ENCODE results near the gene TSPAN9. TPM values are rescaled to one million over a fixed set of nuclear protein-coding genes. Genes with fewer than 3 reads are reported as not detected.

Gene TSPAN9
- total RNA-seq, 2 donors from 2014 or later = 14.0 to 18.5 TPM

GRCh38 chr12:3222979-3223378 lies 145.8 kb downstream of the TSPAN9 start:
- no peak overlapping the region for H3K4me3 ChIP-seq
- H3K27ac ChIP-seq = no peak overlapping the region
- WGBS, 2 donors = 67 to 87% methylated on average over 9 to 15 of the region's 15 CpGs
- peaks cover 12% of the 10 kb centered on the region for H3K4me1 ChIP-seq
- DNase-seq = no peak
- H3K9me3 ChIP-seq = no peaks in the 10 kb centered on the region
- ATAC-seq = no peak
- intact Hi-C loops (cut with DNase I) = no loop called here
- H3K27me3 ChIP-seq = no peaks in the 10 kb centered on the region
- no peaks in the 10 kb centered on the region for H3K36me3 ChIP-seq (replicated peaks in 1 of 2; ENCODE audit: insufficient read depth in 1 of 2, low read depth in 2 of 2)
- TF ChIP-seq CTCF (IDR thresholded peaks at IDR 0.05) (no peak), POLR2A (IDR thresholded peaks at IDR 0.05) (no peak)

DNA sequence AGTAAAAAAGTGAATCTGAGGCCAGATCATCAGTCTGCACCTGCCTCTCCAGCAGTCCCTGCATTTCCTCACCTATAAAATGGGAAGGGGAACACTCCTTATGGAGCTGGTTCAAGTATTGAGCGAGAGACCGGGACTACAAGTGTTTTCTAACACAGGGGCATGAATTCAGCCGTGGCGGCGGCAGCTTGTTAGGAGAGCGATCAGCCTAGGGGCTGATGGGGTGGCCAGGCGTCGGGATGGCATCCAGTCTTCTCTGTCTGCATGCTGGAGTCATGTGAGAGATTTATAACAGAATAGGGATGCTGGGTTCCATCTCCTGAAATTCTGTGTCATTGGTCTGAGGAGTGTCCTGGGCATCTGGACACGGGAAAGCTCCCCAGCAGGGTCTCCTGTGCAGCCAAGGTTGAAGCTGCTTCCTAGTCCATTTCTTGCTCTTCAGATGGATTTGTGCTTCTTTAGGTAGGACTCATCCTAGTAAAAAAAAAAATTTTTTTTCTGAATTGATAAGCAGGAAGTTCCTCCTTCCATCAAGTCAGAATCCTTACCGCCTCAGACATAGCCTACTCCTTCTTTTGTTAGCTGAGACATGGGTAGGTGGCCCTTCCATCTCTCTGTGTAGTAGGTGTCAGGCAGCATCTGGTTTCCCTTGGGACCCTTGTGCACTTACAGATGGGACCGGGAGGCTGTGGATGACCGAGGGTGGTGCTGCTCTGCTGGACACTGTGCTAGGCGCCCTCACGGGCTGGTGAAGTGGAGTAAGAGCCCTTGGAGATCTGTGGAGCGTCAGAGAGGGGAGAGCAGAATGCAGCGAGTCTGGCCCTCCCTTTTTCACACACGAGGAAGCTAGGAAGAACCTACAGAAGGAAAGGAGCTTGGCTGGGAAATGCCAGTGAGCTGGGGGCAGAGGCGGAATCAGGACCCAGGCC lies 146.7 kb downstream of the TSPAN9 start:
- intact Hi-C loops (cut with DNase I) = no loop called here
- Histone ChIP-seq H3K27ac (no peak overlapping the region), H3K4me1 (peaks cover 5% of the 10 kb centered on the region), H3K27me3 (no peaks in the 10 kb centered on the region), H3K36me3 (replicated peaks in 1 of 2; ENCODE audit: insufficient read depth in 1 of 2, low read depth in 2 of 2) (no peaks in the 10 kb centered on the region), H3K4me3 (no peak overlapping the region), H3K9me3 (no peaks in the 10 kb centered on the region)
- ATAC-seq = no peak
- 89 to 91% methylated on average over 18 of the region's 18 CpGs for WGBS, 2 donors
- TF ChIP-seq POLR2A (IDR thresholded peaks at IDR 0.05) (no peak), CTCF (IDR thresholded peaks at IDR 0.05) (no peak)
- DNase-seq = no peak

- WGBS, 2 donors = 88 to 96% methylated on average over 8 to 19 of the region's 19 CpGs
- no peak overlapping the region for H3K4me3 ChIP-seq
- no peaks in the 10 kb centered on the region for H3K9me3 ChIP-seq
- ATAC-seq (no peak), DNase-seq (no peak)
- no peaks in the 10 kb centered on the region for H3K4me1 ChIP-seq
- TF ChIP-seq POLR2A (IDR thresholded peaks at IDR 0.05) (no peak), CTCF (IDR thresholded peaks at IDR 0.05) (no peak)
- no peaks in the 10 kb centered on the region for H3K36me3 ChIP-seq (replicated peaks in 1 of 2; ENCODE audit: insufficient read depth in 1 of 2, low read depth in 2 of 2)
- no peaks in the 10 kb centered on the region for H3K27me3 ChIP-seq
- no peak overlapping the region for H3K27ac ChIP-seq
- intact Hi-C loops (cut with DNase I) = no loop called here
Measured at GRCh38 chr12:3224530-3224903, 147.3 kb downstream of the TSPAN9 start.

GRCh38 chr12:3225154-3225795 lies 148.1 kb downstream of the TSPAN9 start:
- intact Hi-C loops (cut with DNase I) = no loop called here
- no peak for DNase-seq

More at GRCh38 chr12:3225154-3225795, 148.1 kb downstream of the TSPAN9 start:
- no peak overlapping the region for H3K27ac ChIP-seq
- H3K4me1 ChIP-seq = no peaks in the 10 kb centered on the region
- H3K9me3 ChIP-seq = no peaks in the 10 kb centered on the region
- H3K27me3 ChIP-seq = no peaks in the 10 kb centered on the region
- TF ChIP-seq CTCF (IDR thresholded peaks at IDR 0.05) = no peak
- 85 to 86% methylated on average over 16 to 20 of the region's 20 CpGs for WGBS, 2 donors
- no peak for ATAC-seq
- no peak overlapping the region for H3K4me3 ChIP-seq
- H3K36me3 ChIP-seq (replicated peaks in 1 of 2; ENCODE audit: insufficient read depth in 1 of 2, low read depth in 2 of 2) = no peaks in the 10 kb centered on the region

Measured in body of pancreas (tissue), 4 donors.